GM21447 (cell line): ENCODE results near the gene SCN3A.

Experiments used
- ATAC-seq: cut with Tn5 transposase; IDR thresholded peaks from one replicate; pipeline ENCODE4 v1.9.1; 2021; ENCODE audit not compliant: unreplicated experiment

Gene SCN3A

DNA sequence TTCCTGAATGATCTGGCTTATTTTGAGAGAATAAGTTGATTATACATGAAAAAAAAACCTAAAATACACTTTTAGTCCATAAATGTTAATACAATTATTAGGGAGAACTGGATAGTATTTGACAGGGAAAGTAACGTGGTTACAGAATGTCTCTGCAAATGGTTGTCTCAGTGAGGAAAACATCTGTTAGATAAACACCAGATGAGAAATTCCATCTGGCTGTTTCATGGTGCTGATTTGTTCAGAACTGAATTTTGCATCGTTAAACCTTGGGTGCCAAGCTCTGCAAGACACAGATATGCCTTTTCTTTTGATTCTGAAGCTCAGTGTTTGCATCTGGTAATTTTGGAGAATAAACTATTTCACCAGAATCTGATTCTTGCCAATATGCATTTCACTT is 90.4 kb downstream of the SCN3A start:
- ATAC-seq: no peak

DNA sequence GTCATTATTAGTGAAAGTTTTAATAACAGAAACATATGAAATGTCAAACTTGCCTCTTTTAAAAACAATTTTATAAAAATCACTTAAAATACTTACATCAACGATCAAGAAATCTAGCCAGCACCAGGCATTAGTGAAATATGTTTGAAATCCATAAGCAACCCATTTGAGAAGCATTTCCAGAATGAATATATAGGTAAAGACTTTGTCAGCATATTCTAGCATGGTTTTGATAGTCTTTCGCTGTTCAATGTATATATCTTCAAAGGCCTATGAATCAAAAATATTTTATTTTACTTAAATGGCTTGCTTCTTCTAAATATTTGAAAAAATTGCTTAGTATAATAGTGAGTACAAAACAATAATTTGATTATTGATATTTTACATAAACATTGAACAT is 91.1 kb downstream of the SCN3A start:
- ATAC-seq: no peak

DNA sequence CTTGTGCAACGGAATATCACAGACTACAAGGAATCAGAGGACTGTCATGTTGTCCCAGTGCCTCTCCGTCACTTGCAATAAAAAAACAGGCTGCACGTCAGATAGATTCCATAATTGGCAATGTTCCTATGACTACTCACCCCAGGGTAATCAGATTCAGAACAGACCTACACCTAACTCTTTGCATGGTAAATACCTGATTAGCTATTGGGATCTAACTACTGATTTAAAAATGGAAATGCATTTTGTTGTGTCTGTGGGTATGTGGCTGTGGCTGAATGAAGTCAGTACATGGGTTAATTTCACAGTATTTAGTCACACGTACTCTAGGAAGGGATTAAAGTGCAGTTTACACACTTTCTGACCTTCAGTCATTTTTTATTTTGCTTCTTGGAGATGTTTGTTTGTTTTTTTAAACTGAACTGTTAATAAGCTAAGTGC is 91.7 kb downstream of the SCN3A start:
- no peak for ATAC-seq

DNA sequence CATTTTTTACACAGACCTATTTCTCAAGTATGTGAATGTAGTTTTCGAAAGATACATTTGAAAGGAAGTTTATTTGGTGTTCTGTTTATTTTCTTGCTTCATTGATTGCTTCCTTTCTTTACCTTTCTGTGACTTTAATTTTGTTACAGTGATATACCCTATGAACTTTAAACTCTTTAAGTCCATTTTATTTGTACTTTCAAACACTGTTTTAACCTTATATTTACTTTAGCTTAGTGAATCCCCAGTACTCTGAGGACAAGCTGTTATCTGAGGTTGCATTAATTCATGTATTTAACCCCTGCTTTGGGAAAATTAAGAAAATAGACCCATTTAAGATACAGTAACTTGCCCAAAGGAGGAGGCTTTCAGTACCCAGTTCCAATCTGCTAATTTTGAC is 93.5 kb downstream of the SCN3A start:
- ATAC-seq: no peak

DNA sequence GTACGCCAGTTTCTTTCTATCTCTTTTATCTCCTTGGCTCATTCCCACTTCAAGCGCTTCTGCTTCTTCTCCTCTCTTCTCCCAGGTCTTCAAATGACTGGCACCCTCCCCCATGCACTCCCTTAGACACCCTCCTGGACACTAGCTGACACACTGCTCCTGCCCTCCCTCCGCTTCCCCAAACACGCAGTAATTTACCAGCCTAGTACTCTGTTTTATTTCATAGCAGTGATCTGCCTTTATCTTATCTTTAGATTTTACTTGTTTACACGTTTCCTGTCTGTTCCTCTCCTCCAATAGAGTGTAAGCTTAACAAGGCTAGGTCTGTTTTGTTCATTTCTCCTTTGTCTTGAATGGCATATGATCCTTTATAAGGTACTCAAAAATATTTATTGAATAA is 93.9 kb downstream of the SCN3A start:
- no peak for ATAC-seq

DNA sequence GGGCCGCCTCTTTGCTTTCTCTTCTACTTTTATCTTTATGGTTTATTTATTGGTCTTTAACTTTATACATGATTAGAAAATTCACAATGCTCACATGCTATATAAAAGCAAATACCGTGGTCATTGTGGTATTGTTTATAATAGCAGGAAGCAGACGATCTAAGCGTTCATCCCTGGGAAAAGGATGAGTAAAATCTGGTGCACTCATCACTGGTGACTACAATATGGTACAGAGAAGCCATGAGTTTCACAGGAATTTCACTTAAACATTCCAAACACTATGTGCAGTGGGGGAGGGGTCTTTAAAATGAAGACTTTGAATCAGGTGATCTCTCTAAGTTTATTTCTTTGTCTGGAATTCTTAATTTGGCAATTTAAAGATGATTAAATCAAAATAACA is 97.9 kb downstream of the SCN3A start:
- ATAC-seq: no peak

- ATAC-seq: no peak
These were observed 115.6 kb downstream of the SCN3A start for GRCh38 chr2:165087933-165088901.

- no peak for ATAC-seq
These were observed 117.5 kb downstream of the SCN3A start for GRCh38 chr2:165086337-165086736.

DNA sequence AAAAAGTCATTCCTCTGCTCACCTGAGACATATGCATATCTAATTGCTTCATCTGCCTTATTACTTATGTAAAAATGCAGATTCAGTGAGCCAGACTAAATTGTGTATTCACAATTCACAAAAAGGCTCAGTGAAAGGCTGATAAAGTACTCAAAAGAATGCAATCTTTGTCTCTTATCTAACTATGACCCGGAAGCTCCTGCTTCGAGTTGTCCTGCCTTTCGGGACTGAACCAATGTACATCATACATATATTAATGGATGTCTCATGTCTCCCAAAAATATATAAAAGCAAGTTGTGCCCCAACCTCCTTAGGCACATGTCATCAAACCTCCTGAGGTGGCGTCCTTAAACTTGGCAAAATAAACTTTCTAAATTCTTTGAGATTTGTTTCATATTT is 120.5 kb downstream of the SCN3A start:
- ATAC-seq: no peak

GRCh38 chr2:165082479-165082878 is 121.4 kb downstream of the SCN3A start:
- ATAC-seq: no peak

DNA sequence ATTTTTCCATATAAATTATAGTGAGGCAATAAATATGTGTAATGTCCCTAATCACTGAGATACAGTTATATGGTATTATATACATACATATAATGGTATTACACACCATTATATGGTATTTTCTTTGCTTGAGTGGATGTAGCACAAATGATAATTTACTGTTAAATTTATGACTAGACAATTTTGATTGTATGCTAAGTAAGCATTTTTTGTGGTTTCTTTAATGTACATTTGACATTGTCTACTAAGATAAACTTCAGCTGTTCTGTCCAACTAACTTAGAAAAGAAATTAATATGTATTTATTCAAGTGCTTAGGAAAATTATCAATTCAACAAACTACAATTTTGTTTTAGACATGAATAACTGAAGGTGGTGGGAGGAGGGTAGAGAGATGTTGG is 122.6 kb downstream of the SCN3A start:
- no peak for ATAC-seq

- ATAC-seq: no peak
These were observed 124.4 kb downstream of the SCN3A start for GRCh38 chr2:165079432-165079831.

DNA sequence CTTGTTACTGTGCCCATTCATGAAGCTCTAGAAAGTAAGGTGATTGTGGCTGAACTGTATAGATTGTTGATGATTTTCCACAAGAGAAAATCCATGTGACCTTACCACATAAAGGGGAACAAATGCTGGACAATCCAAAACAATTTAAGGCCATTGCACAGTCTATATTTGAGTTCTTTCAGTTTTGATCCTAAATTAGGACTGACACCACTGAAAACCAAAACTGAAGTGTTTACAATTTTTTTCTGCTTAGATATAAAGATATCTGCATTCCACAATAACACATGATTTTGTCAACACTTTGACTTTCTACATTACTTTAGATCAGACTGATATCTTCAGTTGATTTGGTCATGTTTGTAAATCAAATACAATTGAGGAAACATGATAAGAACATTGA is 124.9 kb downstream of the SCN3A start:
- ATAC-seq: no peak

DNA sequence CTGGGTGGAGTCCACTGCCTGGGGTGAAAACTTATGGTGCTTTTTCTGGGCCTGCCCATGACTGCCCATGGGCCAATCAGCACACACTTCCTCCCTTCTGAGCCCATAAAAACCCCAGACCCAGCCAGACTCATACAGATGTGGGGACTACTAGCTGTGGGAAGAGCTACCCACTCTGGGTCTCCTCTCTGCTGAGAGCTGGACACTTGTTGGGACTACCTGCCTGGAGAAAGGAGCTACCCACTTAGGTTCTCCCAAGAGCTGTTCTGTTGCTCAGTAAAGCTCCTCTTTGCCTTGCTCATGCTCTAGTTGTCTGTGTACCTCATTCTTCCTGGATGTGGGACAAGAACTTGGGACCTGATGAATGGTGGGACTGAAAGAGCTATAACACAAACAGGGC is 129.0 kb downstream of the SCN3A start:
- no peak for ATAC-seq

DNA sequence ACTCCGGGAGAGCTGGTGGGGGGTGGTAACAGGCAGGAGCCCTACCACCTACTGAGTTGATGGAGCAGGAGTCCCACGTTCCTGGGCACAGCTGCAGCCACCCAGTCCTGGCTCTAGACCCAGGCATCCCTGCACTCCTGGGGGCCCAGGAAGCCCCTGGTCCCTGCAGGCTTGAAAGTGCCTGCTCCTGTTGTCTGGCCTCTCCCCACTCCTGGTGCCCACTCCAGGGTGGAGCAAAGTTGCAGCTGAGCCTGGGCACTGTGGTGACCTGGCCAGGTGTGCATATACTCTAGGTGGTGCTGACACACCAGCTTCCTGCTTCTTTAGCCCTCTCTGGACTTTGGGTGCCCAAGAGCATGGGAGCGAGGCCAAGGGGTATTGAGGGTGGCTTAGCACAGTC is 129.5 kb downstream of the SCN3A start:
- no peak for ATAC-seq

- no peak for ATAC-seq
These were observed 133.8 kb downstream of the SCN3A start for GRCh38 chr2:165070076-165070475.

- no peak for ATAC-seq
These were observed 134.7 kb downstream of the SCN3A start for GRCh38 chr2:165069151-165069550.

GRCh38 chr2:165068487-165068757 is 135.4 kb downstream of the SCN3A start:
- ATAC-seq: no peak

DNA sequence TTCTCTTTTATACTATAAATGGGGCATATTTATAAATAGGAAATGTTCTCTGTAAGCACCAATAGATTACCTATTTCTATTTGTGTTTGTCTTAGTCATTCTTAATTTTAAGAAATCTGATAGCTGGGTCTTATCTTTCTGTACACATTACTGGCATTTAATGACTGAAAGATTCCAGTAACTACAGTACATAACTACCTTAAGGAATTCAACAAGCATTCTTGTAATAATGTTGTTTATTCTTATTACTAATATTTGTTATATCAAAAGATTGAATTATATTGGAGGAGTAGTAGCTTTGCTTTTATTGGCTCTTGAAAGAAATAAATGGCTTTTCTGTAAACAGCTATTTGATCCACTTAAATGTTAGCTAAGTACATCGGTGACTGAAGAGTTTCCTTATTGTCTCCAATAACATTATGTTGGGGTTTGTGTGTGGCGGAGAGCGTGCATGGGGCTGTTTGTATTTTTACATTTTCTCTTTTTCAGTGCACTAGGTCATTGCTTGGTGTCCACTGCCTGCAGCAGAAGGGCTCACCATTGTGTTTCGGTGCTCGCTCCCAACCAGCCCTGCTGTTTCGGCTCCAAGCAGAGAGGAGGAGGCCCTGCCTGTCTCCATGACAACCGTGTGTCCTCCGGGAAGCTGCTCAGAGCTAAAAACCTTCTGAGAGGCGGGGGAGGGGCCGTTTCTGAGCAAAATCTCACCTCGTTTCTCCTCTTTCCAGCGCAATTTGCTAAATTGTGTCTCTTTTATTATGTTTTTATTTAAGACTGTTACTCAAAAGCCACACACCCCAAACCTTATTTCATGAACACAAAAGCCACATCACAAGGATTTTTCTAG is 136.0 kb downstream of the SCN3A start:
- no peak for ATAC-seq

DNA sequence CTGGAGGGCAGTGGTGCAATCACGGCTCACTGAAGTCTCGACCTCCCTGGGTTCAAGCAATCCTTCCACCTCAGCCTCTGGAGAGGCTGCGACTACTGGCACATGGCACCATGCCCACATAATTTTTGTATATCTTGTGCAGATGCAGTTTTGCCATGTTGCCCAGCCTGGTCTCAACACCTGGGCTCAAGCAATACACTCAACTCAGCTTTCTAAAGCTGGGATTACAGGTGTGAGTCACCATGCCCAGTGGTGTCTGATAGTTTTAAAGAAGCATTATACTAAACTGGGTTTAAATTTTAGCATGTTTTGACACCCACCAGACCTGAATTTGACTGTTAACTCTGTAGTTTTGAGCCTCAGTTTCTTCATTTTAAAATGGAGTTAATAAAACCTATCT is 139.1 kb downstream of the SCN3A start:
- ATAC-seq: no peak

DNA sequence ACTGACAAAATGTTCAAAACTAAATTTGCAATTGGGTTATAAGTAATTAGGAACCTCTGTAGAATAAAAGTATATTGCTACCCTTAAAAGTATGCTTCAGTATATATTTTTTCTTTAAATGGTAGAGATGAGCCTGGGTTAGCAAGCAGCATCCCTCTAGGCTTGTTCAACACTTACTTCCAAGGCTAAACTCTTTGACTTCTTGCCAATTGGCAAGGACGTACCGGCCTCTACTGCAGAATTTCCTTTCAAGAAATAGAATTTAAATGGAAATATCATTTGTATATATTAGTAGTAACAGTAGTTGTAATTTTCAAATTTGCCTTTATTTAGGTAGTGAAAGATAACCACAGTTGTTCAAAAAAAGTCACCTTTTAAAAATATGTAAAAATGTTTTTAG is 143.4 kb downstream of the SCN3A start:
- ATAC-seq: no peak
